Glutamatergic neuron (in vitro differentiated cells): ENCODE results near the gene NDUFAF2. TPM values are rescaled to one million over a fixed set of nuclear protein-coding genes. Genes with fewer than 3 reads are reported as not detected.
A peak's percentile ranks its signal among the peaks of the same experiment; 100 is the strongest.

Experiments
- DNase-seq: peaks from one replicate; pipeline ENCODE4 v3.0.0; 2022
- H3K27ac Mint-ChIP-seq: one replicate; pipeline ENCODE4 v1.8.0; 2020; ENCODE audit warnings: mild to moderate bottlenecking, mixed read lengths, inconsistent platforms; ENCODE audit not compliant: unreplicated experiment
- H3K27me3 Mint-ChIP-seq: one replicate; pipeline ENCODE4 v1.8.0; 2020; ENCODE audit warnings: mild to moderate bottlenecking, moderate library complexity, mixed read lengths, inconsistent platforms; ENCODE audit not compliant: unreplicated experiment
- H3K36me3 Mint-ChIP-seq: one replicate; pipeline ENCODE4 v1.8.0; 2020; ENCODE audit warnings: mild to moderate bottlenecking, mixed read lengths, inconsistent platforms; ENCODE audit not compliant: unreplicated experiment
- H3K4me1 Mint-ChIP-seq: one replicate; pipeline ENCODE4 v1.8.0; 2020; ENCODE audit warnings: mild to moderate bottlenecking, low read depth, mixed read lengths, inconsistent platforms; ENCODE audit not compliant: unreplicated experiment
- H3K4me3 Mint-ChIP-seq: one replicate; pipeline ENCODE4 v1.8.0; 2020; ENCODE audit warnings: mild to moderate bottlenecking, mixed read lengths, inconsistent platforms; ENCODE audit not compliant: unreplicated experiment
- H3K9me3 Mint-ChIP-seq: one replicate; pipeline ENCODE4 v1.8.0; 2020; ENCODE audit warnings: mild to moderate bottlenecking, moderate library complexity, mixed read lengths, inconsistent platforms; ENCODE audit not compliant: unreplicated experiment
- total RNA-seq: library from RNA; stranded (reverse); fragmentation: NEBNext Ultra II Directional; extraction: Animal tissue kit (Norgen Biotek cat#: 25700); gene quantifications from one replicate; pipeline ENCODE4 v1.2.1, GENCODE V29; 2021; ENCODE audit not compliant: unreplicated experiment
- TF ChIP-seq, protein P1 (sequence below): fragments of 200-600 bp; sonication (generic); IDR thresholded peaks from one replicate; pipeline ENCODE4 v1.5.0; 2021; ENCODE audit not compliant: partially characterized antibody, unreplicated experiment

The NDUFAF2 gene
- total RNA-seq, 1 donor from 2014 or later = 14.2 TPM

DNA sequence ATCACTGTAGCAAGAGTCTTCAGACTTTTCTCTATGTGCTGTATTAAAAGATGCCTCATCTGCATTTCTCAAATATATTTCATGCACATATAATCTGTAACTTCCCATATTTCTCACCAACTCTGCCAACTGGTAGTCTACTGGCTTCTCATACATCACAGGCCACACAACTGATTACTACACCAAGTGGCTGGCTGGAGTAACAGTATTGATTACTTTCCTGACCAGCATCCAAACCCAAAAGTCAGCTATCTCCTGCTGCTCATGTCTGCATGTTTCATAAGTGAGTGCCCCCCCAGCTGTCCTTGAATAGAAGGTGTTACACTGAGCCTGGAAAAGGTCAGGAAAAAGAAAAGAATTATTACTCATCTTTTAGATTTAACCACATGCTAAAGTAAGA, 17.6 kb upstream of the NDUFAF2 start:
- Mint-ChIP-seq H3K27ac (no peak overlapping the region), H3K4me3 (no peak overlapping the region), H3K27me3 (no peaks in the 10 kb centered on the region), H3K36me3 (no peaks in the 10 kb centered on the region), H3K4me1 (no peaks in the 10 kb centered on the region), H3K9me3 (no peaks in the 10 kb centered on the region)
- DNase-seq = no peak
- TF ChIP-seq, protein P1, sequence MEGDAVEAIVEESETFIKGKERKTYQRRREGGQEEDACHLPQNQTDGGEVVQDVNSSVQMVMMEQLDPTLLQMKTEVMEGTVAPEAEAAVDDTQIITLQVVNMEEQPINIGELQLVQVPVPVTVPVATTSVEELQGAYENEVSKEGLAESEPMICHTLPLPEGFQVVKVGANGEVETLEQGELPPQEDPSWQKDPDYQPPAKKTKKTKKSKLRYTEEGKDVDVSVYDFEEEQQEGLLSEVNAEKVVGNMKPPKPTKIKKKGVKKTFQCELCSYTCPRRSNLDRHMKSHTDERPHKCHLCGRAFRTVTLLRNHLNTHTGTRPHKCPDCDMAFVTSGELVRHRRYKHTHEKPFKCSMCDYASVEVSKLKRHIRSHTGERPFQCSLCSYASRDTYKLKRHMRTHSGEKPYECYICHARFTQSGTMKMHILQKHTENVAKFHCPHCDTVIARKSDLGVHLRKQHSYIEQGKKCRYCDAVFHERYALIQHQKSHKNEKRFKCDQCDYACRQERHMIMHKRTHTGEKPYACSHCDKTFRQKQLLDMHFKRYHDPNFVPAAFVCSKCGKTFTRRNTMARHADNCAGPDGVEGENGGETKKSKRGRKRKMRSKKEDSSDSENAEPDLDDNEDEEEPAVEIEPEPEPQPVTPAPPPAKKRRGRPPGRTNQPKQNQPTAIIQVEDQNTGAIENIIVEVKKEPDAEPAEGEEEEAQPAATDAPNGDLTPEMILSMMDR = no peak

DNA sequence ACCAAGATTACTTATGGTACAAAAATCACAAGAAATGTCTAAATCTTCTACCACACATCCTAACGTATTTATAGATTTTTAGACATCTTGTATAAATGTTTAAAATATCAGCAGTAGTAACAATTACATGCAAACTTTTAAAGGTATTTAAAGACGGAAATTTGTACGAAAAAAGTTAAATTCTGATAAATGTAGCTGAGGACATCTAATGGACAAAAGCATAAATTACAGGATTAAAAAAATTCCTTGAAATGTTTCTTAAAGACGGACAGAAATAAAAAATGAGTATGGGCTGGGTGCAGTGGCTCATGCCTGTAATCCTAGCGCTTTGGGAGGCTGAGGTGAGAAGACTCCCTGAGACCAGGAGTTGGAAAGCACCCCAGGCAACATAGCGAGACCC, 16.0 kb upstream of the NDUFAF2 start:
- H3K36me3 Mint-ChIP-seq = no peaks in the 10 kb centered on the region
- TF ChIP-seq, protein P1 = peak; percentile 32
- DNase-seq = no peak
- no peaks in the 10 kb centered on the region for H3K27me3 Mint-ChIP-seq
- H3K4me1 Mint-ChIP-seq = no peaks in the 10 kb centered on the region
- H3K9me3 Mint-ChIP-seq = no peaks in the 10 kb centered on the region
- H3K4me3 Mint-ChIP-seq = no peak overlapping the region
- H3K27ac Mint-ChIP-seq = no peak overlapping the region

DNA sequence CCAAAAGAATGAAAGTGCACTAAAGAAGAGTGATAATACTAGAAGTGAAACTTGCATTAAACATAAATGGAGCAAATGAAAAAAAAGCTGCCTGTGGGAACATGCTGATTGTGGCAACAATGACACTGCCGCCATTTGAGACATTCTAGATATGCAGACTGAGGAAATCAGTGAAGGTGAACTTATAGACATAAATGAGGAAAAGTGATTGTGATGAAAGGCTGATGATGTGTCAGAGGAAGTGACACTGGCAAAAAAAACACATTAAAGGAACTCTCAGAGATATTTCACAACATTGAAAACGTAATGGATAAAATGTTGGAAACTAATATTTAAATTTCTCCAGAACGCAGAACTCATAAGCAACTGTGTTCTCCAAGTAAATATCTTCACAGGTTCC, 1.4 kb upstream of the NDUFAF2 start:
- TF ChIP-seq, protein P1 = no peak
- Mint-ChIP-seq H3K9me3 (peaks cover under 1% of the 10 kb centered on the region), H3K4me1 (peaks cover 3% of the 10 kb centered on the region), H3K36me3 (no peaks in the 10 kb centered on the region), H3K4me3 (peak overlapping the region; percentile 62), H3K27me3 (no peaks in the 10 kb centered on the region), H3K27ac (no peak overlapping the region)
- DNase-seq = no peak

DNA sequence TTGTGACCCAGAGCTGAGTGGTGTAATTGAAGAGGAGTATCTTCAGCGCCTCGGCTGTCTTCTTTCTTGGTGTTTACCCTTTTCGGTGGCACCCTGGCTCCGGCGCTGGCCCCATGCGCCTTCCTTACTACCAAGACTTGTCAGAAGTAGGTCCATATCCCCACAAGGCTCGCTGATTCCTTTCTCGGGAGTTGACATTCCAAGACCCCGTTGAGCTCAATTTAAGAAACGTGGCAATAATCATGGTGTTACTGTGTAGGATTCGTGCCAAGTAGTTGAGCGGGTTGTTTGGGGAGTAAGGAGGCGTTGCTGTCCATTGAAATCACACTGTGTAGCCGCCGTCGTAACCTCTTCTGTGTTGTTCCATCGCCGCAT, 795 bp downstream of the NDUFAF2 start:
- H3K4me1 Mint-ChIP-seq = peaks cover 3% of the 10 kb centered on the region

DNA sequence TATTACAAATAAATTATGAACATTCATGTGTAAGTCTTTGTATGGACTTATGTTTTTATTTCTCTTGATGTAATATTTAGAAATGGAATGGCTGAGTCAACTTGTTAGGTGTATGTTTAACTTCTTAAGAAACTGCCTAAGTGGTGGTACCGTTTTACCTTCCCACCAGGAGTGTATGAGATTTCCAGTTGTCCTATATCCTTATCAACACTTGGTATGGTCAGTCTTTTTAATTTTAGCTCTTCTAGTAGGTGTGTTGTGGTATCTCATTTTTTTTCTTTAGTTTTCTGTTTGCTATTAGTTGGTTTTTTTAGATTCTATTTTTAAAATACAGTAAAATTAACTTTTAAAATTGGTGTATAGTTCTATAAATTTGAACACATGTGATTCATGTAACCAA, 3.7 kb downstream of the NDUFAF2 start:
- TF ChIP-seq, protein P1 = no peak
- Mint-ChIP-seq H3K27me3 (no peaks in the 10 kb centered on the region), H3K4me1 (peaks cover 5% of the 10 kb centered on the region)

More for the DNA sequence above, 795 bp downstream of the NDUFAF2 start:
- no peaks in the 10 kb centered on the region for H3K36me3 Mint-ChIP-seq
- TF ChIP-seq, protein P1 = no peak
- no peak for DNase-seq
- no peaks in the 10 kb centered on the region for H3K27me3 Mint-ChIP-seq
- H3K27ac Mint-ChIP-seq = no peak overlapping the region
- H3K9me3 Mint-ChIP-seq = no peaks in the 10 kb centered on the region
- H3K4me3 Mint-ChIP-seq = no peak overlapping the region

More for the DNA sequence above, 3.7 kb downstream of the NDUFAF2 start:
- no peak for DNase-seq
- Mint-ChIP-seq H3K36me3 (no peaks in the 10 kb centered on the region), H3K9me3 (no peaks in the 10 kb centered on the region), H3K4me3 (no peak overlapping the region), H3K27ac (no peak overlapping the region)
